Cerebellar cortex (tissue), 1 donor: ENCODE measurements around the gene SNRPD2.
"Not testable (repeated sequence)": the region's sequence is repeated elsewhere in the genome, so short reads cannot be mapped to it uniquely, and the experiment has no call there.

Source experiments
- DNase-seq: peaks from one replicate; pipeline ENCODE4 v3.0.0-alpha.2; 2015; ENCODE audit warnings: low spot score

Gene SNRPD2

DNA sequence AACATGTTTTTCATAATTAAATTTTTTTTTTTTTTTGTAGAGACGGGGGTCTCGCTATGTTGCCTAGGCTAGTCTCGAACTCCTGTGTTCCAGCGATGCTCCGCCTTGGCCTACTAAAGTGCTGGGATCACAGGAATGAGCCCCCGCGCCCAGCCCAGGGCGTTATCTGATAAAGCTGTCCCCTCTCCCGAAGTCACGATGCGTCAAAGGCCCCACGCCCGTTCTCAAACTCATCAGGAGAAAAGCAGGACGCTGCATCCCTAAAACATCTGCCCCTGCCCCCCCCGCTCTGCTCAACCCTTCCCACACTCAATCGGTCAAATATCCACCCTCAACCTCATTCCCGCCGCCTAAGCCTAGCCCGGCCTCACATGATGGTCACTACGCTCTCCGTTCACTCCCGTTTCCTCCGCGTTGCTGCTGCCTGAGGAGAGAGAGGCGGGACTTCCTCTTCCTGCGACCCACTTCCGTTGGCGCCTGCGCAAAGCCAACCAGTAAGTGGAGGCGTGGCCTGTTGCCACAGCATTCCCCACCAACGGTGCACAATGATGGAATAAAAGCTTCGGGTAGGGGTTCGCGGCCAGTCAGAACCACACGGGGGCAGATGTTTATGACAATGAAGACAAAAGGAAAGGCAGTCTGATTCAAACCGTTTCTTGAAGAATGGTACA lies at the start of gene SNRPD2:
Gene SNRPD2 (minus strand): TSS at position 438 of the 671 bp plus-strand sequence. CDS start 65 bp downstream, at position 373.
- DNase-seq, result peak; percentile 95

GRCh38 chr19:45739498-45740439 lies 48.0 kb upstream of the SNRPD2 start:
- DNase-seq, result no peak

DNA sequence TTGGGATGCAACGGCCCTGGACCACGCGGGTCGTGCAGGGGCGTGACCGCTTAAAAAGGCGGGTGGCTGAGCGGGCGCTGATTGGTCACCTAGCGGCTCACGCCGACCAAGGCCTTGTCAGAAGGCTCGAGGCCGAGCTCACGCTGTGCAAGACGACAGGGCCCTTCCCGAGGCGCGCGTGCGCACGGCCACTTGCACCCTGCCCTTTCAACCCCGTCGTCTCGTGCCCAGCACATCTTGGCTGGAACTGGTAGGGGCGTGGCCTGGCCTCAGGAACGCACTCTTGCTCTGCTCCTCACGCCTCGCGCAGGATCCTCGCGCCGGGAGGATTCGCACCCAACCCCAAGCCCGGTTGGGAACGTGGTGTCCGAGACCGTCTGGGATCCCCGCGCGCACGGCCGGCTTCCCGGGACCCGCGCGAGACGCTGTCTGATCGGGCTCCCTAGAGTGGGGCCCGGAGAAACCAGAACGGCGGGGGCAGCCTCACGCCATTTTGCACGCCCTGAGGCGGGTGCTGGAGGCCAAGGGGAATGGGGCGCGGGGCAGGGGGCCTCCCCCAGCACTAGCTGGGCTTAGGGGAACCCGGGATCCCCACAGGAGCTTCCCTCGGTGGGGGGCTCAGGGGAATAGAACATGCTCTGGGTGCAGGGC lies 41.5 kb upstream of the SNRPD2 start, which contains the start of gene MEIOSIN:
Gene MEIOSIN (plus strand): TSS at position 280 of the 651 bp plus-strand sequence. CDS start 1,938 bp downstream, outside the sequence.
- DNase-seq, result no peak

DNA sequence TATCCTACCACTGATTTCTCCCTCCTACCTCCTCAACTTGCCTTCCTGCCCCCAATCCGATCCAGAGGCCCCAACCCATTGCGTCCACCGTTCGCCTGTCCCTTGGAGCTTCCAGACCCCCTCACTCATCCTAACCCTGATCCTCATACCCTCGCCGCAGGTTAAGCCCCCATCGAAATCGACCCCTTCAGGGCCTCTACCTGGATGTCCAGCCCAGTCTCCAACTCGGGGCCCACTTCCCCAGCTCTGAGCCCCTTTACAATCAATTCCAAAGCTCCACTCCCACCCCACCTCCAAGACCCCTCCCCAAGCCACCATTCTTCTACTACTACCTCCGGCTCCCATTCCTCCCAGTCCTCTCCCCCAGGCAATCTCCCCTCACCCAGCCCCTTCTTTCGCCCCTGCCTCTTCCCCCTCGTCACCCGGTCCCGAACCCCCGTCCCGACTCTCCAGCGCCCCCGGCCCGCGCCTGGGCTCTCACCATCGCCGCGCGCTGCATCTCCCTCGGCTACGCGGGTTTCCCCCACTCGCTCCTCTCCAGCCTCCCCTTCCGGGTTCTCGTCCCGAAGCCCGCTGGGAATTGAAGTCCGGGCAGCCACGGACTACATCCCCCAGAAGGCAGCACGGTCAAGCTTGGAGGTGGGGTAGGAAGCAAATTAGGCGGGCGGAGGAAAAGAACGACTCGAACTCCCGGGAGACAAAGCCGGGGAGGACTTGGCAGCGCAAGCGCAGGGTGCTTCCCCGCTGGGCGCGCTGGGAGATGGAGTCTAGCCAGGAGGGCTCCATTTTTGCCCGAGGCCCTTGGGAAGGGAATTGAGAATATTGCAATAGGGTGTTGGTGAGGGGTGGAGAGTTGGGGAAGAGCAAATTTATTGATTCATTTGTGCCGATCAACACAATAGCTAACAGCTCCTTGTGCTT lies 38.9 kb upstream of the SNRPD2 start, which contains the start of gene FBXO46:
Gene FBXO46 (minus strand): TSS at position 529 of the 921 bp plus-strand sequence. CDS start 17,401 bp downstream, outside the sequence.
- DNase-seq, result peak; percentile 97

- no peak for DNase-seq
Observed at GRCh38 chr19:45729800-45730290, 38.1 kb upstream of the SNRPD2 start.

GRCh38 chr19:45728683-45729082 lies 36.9 kb upstream of the SNRPD2 start:
- not testable (repeated sequence) for DNase-seq

DNA sequence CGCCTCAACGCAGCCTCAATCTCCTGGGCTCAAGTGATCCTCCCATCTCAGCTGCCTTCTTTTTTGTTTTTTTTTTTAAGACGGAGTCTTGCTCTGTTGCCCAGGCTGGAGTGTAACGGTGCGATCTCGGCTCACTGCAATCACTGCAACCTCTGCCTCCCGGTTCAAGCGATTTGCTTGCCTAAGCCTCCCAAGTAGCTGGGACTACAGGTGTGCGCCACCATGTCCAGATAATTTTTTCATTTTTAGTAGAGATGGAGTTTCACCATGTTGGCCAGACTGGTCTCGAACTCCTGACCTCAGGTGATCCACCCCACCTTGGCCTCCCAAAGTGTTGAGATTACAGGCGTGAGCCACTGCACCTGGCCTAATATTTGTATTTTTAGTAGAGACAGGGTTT lies 28.3 kb upstream of the SNRPD2 start:
- not testable (repeated sequence) for DNase-seq

- no peak for DNase-seq
Observed at GRCh38 chr19:45717983-45718650, 26.4 kb upstream of the SNRPD2 start.

DNA sequence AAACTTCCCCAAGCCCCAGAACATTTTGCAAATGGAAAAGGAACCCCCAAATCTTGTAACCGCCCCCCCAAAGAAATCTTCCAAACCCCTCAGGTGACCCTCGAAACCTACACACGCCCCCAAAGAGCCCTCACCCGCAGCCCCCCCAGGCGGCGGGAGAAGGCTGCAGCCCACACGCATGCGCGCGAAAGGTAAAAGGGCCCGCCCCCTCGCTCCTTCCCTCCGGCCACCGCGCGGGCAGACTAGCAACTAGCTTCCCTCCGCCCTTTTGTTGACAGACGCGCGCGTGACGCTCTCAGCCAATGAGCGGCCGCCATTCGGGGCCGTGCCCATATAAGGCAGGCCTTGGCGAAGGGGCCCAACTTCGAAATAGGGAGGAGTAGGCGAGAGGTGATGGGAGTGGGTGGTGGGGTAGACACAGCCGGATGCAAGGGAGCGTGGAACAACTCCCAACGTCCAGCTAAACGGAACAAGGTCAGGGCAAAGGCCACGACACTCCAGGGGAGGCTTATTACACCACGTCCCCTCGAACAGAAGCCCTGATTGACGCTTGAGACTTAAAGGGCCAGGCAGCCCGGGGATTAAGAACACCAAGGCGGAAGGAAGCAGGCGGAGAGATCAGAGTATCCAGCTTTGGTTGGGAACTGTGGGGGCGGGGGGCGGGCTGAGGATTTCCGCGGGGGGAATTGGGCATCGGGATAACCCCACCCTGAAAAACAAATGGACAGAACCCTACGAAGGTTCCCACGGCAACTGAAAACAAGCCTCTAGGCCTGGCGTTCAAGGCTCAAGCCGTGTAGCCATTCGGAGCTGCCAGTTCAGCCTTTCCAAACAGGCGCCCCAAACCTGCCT lies 25.6 kb upstream of the SNRPD2 start:
- DNase-seq, result peak; percentile 99

- DNase-seq, result peak; percentile 46
Observed at GRCh38 chr19:45716359-45717130, 24.8 kb upstream of the SNRPD2 start.

DNA sequence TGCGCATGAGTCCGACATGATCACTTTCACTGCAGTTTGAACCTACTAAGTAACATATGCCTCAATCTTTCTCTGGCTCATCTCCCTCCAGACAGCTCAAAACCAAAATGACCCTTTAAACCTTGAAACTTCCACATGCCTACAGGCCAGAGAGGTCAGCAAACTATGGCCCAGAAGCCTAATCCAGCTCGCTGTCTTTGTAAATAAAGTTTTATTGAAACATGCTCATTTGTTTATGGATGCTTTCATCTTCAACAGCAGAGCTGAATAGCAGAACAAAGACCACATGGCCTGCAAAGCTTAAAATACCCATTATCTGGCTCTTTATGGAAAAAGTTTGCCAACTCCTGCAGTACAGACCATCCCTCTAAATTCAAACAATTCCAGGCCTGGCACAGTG lies 23.4 kb upstream of the SNRPD2 start:
- DNase-seq, result no peak

- no peak for DNase-seq
Observed at GRCh38 chr19:45713141-45713540, 21.4 kb upstream of the SNRPD2 start.

GRCh38 chr19:45712699-45713067 lies 20.9 kb upstream of the SNRPD2 start:
- DNase-seq, result no peak

DNA sequence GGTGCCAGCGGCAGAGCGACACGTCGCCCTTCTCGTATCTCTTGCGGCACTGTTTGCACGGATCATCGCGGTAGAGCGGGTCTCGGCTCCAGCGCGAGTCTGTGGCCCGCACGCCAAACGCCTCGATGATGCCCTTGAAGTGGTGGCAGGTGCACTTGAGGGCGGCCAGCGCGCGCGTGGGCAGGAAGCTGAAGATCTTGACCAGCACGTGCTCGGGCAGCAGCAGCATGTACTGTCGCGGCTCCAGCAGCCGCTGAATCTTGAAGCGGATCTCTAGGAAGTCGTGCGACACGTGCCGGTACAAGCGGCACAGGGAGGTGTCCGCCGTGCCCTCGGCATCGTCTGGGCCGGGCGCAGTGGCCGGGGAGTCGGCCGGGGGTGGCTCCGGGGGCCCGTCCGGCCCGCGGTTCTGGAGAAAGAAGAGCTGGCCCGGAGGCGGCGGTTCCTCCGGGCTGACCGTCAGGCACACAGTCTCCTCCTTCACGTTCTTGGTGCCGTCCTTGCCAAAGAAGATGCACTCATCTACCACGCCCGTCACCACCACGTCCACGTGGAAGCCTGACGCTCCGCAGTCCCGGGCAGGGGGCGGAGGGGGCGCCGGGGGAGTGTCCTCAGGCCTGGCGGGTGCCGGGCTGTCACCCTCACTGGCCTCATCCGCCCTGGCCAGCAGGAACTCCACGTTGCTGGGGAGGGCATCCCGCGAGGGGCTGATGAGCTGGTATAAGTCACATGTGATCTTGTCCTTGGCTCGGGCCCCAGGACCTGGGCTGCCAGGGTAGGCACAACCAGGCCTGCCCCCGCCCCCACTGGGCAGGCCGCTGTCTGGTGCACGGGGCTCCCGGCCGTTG lies 20.3 kb upstream of the SNRPD2 start:
- no peak for DNase-seq

GRCh38 chr19:45710356-45711130 lies 18.8 kb upstream of the SNRPD2 start:
- no peak for DNase-seq

DNA sequence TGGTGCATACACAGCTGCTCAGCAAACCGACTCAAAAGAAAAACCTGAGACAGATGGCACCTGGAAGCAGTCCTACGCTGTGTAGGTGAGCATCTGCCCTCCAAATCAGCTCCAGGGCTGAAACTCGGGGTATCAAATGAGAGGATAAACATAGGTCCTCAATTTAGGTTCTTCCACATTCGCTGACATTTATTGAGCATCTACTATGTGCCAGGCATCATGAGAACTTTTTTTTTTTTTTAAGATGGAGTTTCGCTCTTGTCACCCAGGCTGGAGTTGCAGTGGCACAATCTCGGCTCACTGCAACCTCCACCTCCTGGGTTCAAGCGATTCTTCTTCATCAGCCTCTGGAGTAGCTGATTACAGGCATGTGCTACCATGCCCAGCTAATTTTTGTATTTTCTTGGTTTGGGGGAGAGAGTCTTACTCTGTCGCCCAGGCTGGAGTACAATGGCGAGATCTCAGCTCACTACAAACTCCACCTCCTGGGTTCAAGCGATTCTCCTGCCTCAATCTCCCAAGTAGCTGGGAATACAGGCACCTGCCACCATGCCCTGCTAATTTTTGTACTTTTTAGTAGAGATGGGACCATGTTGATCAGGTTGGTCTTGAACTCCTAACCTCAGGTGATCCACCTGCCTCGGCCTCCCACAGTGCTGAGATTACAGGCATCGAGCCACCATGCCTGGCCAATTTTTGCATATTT lies 14.1 kb upstream of the SNRPD2 start:
- DNase-seq, result no peak
